GM20431 (cell line): ENCODE measurements around the gene NF2.

Experiments used
- in situ Hi-C: fragments of 300-500 bp; cut with MseI, MboI; formaldehyde crosslinking; loops from one replicate; pipeline ENCODE4 v1.15.0; 2020; ENCODE audit warnings: low sequenced_read_pairs; ENCODE audit not compliant: unreplicated experiment

Gene NF2

GRCh38 chr22:29737251-29738117 lies 134.1 kb downstream of the NF2 start:
- in situ Hi-C loops: no loop called here

DNA sequence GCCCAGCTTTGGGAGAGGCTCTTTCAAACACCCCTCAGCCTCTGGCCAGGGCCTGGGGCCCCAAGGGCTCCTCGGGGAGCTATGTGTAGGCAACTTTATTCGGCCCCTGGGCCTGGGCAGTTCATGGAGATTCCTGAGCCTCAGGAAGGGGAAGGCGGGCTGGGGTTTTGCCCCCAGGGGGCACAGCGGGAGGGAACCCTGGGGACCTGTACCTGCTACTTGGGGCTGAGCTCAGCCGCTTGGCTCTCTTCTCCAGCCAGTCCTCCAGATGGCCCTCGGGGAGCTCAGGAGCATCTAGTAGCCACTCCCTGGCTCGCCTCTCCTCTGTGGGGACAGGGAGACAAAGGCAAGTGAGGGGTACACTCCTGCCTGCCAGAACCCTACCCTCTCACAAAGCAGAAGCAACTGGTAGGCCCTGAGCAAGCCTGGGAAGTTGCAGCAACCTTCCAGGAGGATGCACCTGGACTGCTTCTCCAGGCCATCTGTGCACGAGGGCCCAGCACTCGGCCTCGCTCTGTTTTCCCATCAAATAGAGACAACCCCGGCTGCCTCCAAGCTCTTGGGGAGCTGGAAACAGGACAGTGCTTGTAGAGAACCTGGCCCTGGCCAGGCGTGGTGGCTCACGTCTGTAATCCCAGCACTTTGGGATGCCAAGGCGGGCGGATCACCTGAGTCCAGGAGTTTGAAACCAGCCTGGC lies 134.8 kb downstream of the NF2 start:
- in situ Hi-C loops: no loop called here

GRCh38 chr22:29739346-29739875 lies 136.0 kb downstream of the NF2 start:
- in situ Hi-C loops: no loop called here

DNA sequence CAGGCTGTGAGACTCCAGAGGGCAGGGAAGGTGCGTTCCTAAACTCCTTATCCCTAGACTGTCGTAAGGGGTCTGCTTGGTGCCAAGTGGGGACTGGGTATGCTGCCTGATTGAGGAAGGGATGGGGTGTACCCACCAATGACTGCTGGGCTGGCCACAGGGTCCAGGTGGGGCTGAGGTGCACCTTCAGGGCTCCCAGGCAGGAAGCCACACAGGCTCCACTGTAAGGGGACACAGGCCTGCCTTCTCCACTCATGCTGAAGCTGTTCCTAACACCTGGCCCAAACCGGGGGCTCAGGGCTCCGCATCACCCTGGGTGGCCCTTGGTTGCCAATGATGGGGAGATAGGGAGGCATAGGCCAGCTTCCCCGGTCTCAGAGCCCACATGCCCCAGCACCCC lies 136.8 kb downstream of the NF2 start:
- in situ Hi-C loops: no loop called here

DNA sequence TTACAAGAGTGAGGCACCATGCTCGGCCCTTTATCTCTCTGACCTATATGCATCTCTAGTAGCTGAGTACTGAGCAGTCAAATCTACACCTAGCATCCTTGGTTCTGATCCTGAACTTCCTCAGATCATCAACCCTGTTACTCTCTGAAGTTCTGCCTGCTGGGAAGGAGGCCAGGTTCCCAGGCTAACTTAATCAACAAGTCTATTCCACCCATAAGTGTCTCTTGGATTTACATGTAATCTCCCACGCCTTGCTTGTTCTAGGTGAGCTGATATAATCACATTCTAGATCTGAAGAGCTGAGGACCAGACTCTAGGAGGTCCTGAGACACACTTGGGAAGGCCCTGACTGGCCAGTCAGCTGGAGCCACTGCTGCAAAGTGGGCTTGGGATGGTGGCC lies 138.5 kb downstream of the NF2 start:
- in situ Hi-C loops: no loop called here

DNA sequence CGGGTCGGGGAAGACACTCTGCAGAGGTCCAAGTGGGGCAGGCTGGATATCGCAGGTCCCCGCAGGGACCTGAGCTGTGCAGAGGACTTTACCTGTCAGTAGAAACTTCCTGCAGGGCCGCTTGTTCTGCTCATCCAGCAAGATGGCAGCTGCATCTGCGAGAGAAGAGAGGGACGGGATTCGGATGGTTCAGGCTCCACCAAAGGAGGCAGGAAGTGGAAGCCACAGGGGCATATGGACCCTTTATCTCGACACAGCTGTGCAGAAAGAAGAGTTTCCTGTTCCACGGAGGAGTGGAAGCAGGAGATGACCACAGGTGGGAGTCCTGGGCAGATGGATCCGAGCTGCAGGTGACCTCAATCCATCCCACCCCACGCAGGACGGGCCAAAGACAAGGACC lies 138.9 kb downstream of the NF2 start:
- in situ Hi-C loops: no loop called here

DNA sequence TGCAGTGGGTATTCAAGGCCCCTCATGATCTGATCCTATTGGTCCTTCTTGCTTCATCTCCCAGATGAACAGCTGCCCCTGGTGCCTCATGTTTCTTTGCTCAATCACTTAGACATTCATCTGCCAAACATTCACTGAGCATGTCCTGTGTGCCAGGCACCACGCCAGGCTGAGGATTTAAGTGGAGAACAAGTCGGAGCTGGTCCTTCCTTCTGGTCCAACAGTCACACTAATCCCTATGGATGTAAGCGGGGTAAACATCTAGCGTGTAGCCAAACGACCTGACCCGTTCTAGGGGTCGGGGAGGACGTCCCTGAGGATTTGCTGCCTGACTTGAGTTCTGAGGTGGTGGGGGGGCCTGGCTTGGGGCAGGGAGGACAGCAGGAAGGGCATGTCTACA lies 141.5 kb downstream of the NF2 start:
- in situ Hi-C loops: no loop called here

- in situ Hi-C loops: no loop called here
These were observed 144.4 kb downstream of the NF2 start for GRCh38 chr22:29747832-29748231.
